Measurements from ENCODE around the gene BAAT. TPM values are rescaled to one million over a fixed set of nuclear protein-coding genes. Genes with fewer than 3 reads are reported as not detected.
"Not testable (repeated sequence)": the region's sequence is repeated elsewhere in the genome, so short reads cannot be mapped to it uniquely, and the experiment has no call there.

Gene BAAT
- total and polyA plus RNA-seq, 4 donors: 0.03 to 0.37 (median 0.21) TPM

- no peak for TF ChIP-seq CTCF (IDR thresholded peaks at IDR 0.05; ENCODE audit: control extremely low read depth, extremely low read depth)
- ATAC-seq (ENCODE audit: insufficient read depth, low FRiP score) (no peak), DNase-seq (no peak)
- no peak overlapping the region for H3K4me3 ChIP-seq
- peaks cover 0 to 6% (median 0%) of the 10 kb centered on the region in 5 donors for H3K4me1 ChIP-seq (ENCODE audit: control insufficient read depth in 5 of 5, insufficient read depth in 5 of 5, low read length in 5 of 5)
- H3K36me3 ChIP-seq (ENCODE audit: control insufficient read depth in 4 of 4, insufficient read depth in 4 of 4, low read length in 4 of 4): no peaks in the 10 kb centered on the region
- H3K27ac ChIP-seq (ENCODE audit: low read depth in 1 of 2, low read length in 1 of 2): no peak overlapping the region
- H3K9ac ChIP-seq (ENCODE audit: insufficient read depth in 1 of 2, low read length in 2 of 2): no peak overlapping the region
- WGBS, 2 donors: 98% methylated on average over 1 of the region's 1 CpG
- H3K9me3 ChIP-seq (ENCODE audit: control insufficient read depth in 4 of 4, insufficient read depth in 3 of 4, low read length in 3 of 4): no peaks in the 10 kb centered on the region
- no peaks in the 10 kb centered on the region for H3K27me3 ChIP-seq (ENCODE audit: control insufficient read depth in 3 of 3, insufficient read depth in 3 of 3, low read length in 2 of 3)
Measured at GRCh38 chr9:101332362-101332761, 52.4 kb downstream of the BAAT start.

GRCh38 chr9:101327422-101327909, 57.3 kb downstream of the BAAT start:
- DNase-seq; H3K9ac ChIP-seq (ENCODE audit: insufficient read depth in 1 of 2, low read length in 2 of 2); H3K27me3 ChIP-seq (ENCODE audit: control insufficient read depth in 3 of 3, insufficient read depth in 3 of 3, low read length in 2 of 3); H3K4me1 ChIP-seq (ENCODE audit: control insufficient read depth in 5 of 5, insufficient read depth in 5 of 5, low read length in 5 of 5); ATAC-seq (ENCODE audit: insufficient read depth, low FRiP score); H3K36me3 ChIP-seq (ENCODE audit: control insufficient read depth in 4 of 4, insufficient read depth in 4 of 4, low read length in 4 of 4); H3K9me3 ChIP-seq (ENCODE audit: control insufficient read depth in 4 of 4, insufficient read depth in 3 of 4, low read length in 3 of 4); H3K4me3 ChIP-seq; H3K27ac ChIP-seq (ENCODE audit: low read depth in 1 of 2, low read length in 1 of 2): not testable (repeated sequence)
- WGBS, 2 donors: 47 to 89% methylated on average over 3 of the region's 3 CpGs

- WGBS, 2 donors: 66 to 92% methylated on average over 1 of the region's 1 CpG
- Histone ChIP-seq H3K4me3 (no peak overlapping the region), H3K27ac (ENCODE audit: low read depth in 1 of 2, low read length in 1 of 2) (no peak overlapping the region), H3K9me3 (ENCODE audit: control insufficient read depth in 4 of 4, insufficient read depth in 3 of 4, low read length in 3 of 4) (peaks cover 0 to 4% (median 0%) of the 10 kb centered on the region in 4 donors), H3K27me3 (ENCODE audit: control insufficient read depth in 3 of 3, insufficient read depth in 3 of 3, low read length in 2 of 3) (no peaks in the 10 kb centered on the region), H3K4me1 (ENCODE audit: control insufficient read depth in 5 of 5, insufficient read depth in 5 of 5, low read length in 5 of 5) (peaks cover 0 to 2% (median 0%) of the 10 kb centered on the region in 5 donors), H3K36me3 (ENCODE audit: control insufficient read depth in 4 of 4, insufficient read depth in 4 of 4, low read length in 4 of 4) (no peaks in the 10 kb centered on the region), H3K9ac (ENCODE audit: insufficient read depth in 1 of 2, low read length in 2 of 2) (no peak overlapping the region)
- no peak for TF ChIP-seq CTCF (IDR thresholded peaks at IDR 0.05; ENCODE audit: control extremely low read depth, extremely low read depth)
- ATAC-seq (ENCODE audit: insufficient read depth, low FRiP score) (no peak), DNase-seq (peak in 1 of 3 donors; percentile 19)
Measured at GRCh38 chr9:101326501-101326900, 58.3 kb downstream of the BAAT start.

GRCh38 chr9:101326035-101326434, 58.8 kb downstream of the BAAT start:
- DNase-seq: no peak
- no peaks in the 10 kb centered on the region for H3K36me3 ChIP-seq (ENCODE audit: control insufficient read depth in 4 of 4, insufficient read depth in 4 of 4, low read length in 4 of 4)
- H3K4me1 ChIP-seq (ENCODE audit: control insufficient read depth in 5 of 5, insufficient read depth in 5 of 5, low read length in 5 of 5): peaks cover 0 to 2% (median 0%) of the 10 kb centered on the region in 5 donors
- peaks cover 0 to 4% (median 0%) of the 10 kb centered on the region in 4 donors for H3K9me3 ChIP-seq (ENCODE audit: control insufficient read depth in 4 of 4, insufficient read depth in 3 of 4, low read length in 3 of 4)
- 32 to 44% methylated on average over 1 of the region's 1 CpG for WGBS, 2 donors
- H3K9ac ChIP-seq (ENCODE audit: insufficient read depth in 1 of 2, low read length in 2 of 2): no peak overlapping the region
- H3K4me3 ChIP-seq: no peak overlapping the region
- ATAC-seq (ENCODE audit: insufficient read depth, low FRiP score): no peak
- no peaks in the 10 kb centered on the region for H3K27me3 ChIP-seq (ENCODE audit: control insufficient read depth in 3 of 3, insufficient read depth in 3 of 3, low read length in 2 of 3)
- no peak for TF ChIP-seq CTCF (IDR thresholded peaks at IDR 0.05; ENCODE audit: control extremely low read depth, extremely low read depth)
- peak overlapping the region in 1 of 2 donors; percentile 64 for H3K27ac ChIP-seq (ENCODE audit: low read depth in 1 of 2, low read length in 1 of 2)

Measured in lung (tissue), 12 donors.